ENCODE results near the gene RNF220.

RNF220 gene

GRCh38 chr1:44616284-44616990 is 211.4 kb downstream of the RNF220 start:
- no peak for DNase-seq (ENCODE audit: low read depth, low spot score)
- Histone ChIP-seq H3K27ac (no peak overlapping the region), H3K36me3 (ENCODE audit: insufficient read depth, low read length) (no peaks in the 10 kb centered on the region), H3K9ac (ENCODE audit: insufficient read length) (no peak overlapping the region), H3K4me3 (no peak overlapping the region), H3K9me3 (ENCODE audit: low read depth, low read length) (no peaks in the 10 kb centered on the region)
- no peak for TF ChIP-seq EZH2 (IDR thresholded peaks at IDR 0.05)
- TF ChIP-seq POLR2AphosphoS5 (IDR thresholded peaks at IDR 0.05; ENCODE audit: borderline replicate concordance, low read depth, low read length), result no peak
- TF ChIP-seq FOXP2 (optimal IDR thresholded peaks at IDR 0.05; ENCODE audit: control extremely low read depth, extremely low read length, insufficient read depth), result no peak

DNA sequence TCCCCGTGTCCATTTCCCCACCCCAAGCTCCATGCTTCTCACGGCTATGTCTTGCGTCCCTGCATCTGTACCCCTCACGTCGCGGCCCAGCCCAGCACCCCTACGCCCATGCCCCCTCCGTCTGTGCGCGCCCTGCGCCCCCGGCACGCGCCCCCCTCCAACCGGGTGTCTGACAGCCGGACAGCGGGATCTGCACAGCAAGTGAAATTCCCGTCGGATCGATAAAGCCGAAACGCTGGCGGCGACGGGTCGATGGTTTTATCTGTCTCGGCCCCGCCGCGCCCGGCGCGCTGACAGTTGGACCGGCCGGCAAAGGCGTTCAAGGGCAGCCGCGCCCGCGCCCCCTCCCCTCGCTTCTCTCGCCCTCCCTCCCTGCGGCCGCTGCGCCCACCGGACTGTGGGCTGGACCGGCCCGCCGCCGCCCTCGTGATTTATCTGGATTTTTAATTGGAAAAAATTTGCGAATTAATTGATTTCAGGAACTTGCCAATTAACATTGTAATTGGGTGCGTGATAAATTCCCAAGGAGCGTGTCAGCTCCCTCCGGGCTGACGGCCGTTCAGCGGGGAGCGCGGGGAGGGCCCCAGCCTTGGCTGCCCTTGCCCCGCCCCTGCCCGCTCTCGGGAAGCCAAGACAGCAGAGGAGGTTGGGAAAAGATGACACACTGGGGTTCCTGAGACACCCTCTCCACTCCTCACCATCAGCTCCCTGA is 212.1 kb downstream of the RNF220 start:
- no peaks in the 10 kb centered on the region for H3K36me3 ChIP-seq (ENCODE audit: insufficient read depth, low read length)
- peak overlapping the region; percentile 47; the same call in 1 of the 2 replicates for H3K4me3 ChIP-seq
- no peak overlapping the region for H3K9ac ChIP-seq (ENCODE audit: insufficient read length)
- H3K27ac ChIP-seq, result no peak overlapping the region
- TF ChIP-seq FOXP2 (optimal IDR thresholded peaks at IDR 0.05; ENCODE audit: control extremely low read depth, extremely low read length, insufficient read depth), result no peak
- TF ChIP-seq POLR2AphosphoS5 (IDR thresholded peaks at IDR 0.05; ENCODE audit: borderline replicate concordance, low read depth, low read length), result no peak
- TF ChIP-seq EZH2 (IDR thresholded peaks at IDR 0.05), result no peak
- no peak for DNase-seq (ENCODE audit: low read depth, low spot score)
- no peaks in the 10 kb centered on the region for H3K9me3 ChIP-seq (ENCODE audit: low read depth, low read length)

GRCh38 chr1:44617703-44618029 is 212.6 kb downstream of the RNF220 start:
- Histone ChIP-seq H3K9ac (ENCODE audit: insufficient read length) (no peak overlapping the region), H3K4me3 (no peak overlapping the region), H3K27ac (no peak overlapping the region), H3K9me3 (ENCODE audit: low read depth, low read length) (no peaks in the 10 kb centered on the region), H3K36me3 (ENCODE audit: insufficient read depth, low read length) (no peaks in the 10 kb centered on the region)
- DNase-seq (ENCODE audit: low read depth, low spot score), result no peak
- no peak for TF ChIP-seq EZH2 (IDR thresholded peaks at IDR 0.05)
- TF ChIP-seq POLR2AphosphoS5 (IDR thresholded peaks at IDR 0.05; ENCODE audit: borderline replicate concordance, low read depth, low read length), result no peak
- TF ChIP-seq FOXP2 (optimal IDR thresholded peaks at IDR 0.05; ENCODE audit: control extremely low read depth, extremely low read length, insufficient read depth), result no peak

GRCh38 chr1:44619261-44619900 is 214.3 kb downstream of the RNF220 start:
- Histone ChIP-seq H3K36me3 (ENCODE audit: insufficient read depth, low read length) (no peaks in the 10 kb centered on the region), H3K4me3 (no peak overlapping the region), H3K9ac (ENCODE audit: insufficient read length) (no peak overlapping the region), H3K27ac (no peak overlapping the region), H3K9me3 (ENCODE audit: low read depth, low read length) (no peaks in the 10 kb centered on the region)
- TF ChIP-seq FOXP2 (optimal IDR thresholded peaks at IDR 0.05; ENCODE audit: control extremely low read depth, extremely low read length, insufficient read depth), result no peak
- TF ChIP-seq POLR2AphosphoS5 (IDR thresholded peaks at IDR 0.05; ENCODE audit: borderline replicate concordance, low read depth, low read length), result no peak
- no peak for TF ChIP-seq EZH2 (IDR thresholded peaks at IDR 0.05)
- no peak for DNase-seq (ENCODE audit: low read depth, low spot score)

GRCh38 chr1:44620072-44620471 is 215.0 kb downstream of the RNF220 start:
- H3K4me3 ChIP-seq, result no peak overlapping the region
- no peak overlapping the region for H3K9ac ChIP-seq (ENCODE audit: insufficient read length)
- no peak for TF ChIP-seq FOXP2 (optimal IDR thresholded peaks at IDR 0.05; ENCODE audit: control extremely low read depth, extremely low read length, insufficient read depth)
- TF ChIP-seq EZH2 (IDR thresholded peaks at IDR 0.05), result no peak
- no peak for TF ChIP-seq POLR2AphosphoS5 (IDR thresholded peaks at IDR 0.05; ENCODE audit: borderline replicate concordance, low read depth, low read length)
- H3K27ac ChIP-seq, result no peak overlapping the region
- no peaks in the 10 kb centered on the region for H3K36me3 ChIP-seq (ENCODE audit: insufficient read depth, low read length)
- no peak for DNase-seq (ENCODE audit: low read depth, low spot score)
- no peaks in the 10 kb centered on the region for H3K9me3 ChIP-seq (ENCODE audit: low read depth, low read length)

GRCh38 chr1:44621841-44622286 is 216.8 kb downstream of the RNF220 start:
- no peaks in the 10 kb centered on the region for H3K9me3 ChIP-seq (ENCODE audit: low read depth, low read length)
- no peak overlapping the region for H3K9ac ChIP-seq (ENCODE audit: insufficient read length)
- no peak for DNase-seq (ENCODE audit: low read depth, low spot score)
- H3K27ac ChIP-seq, result no peak overlapping the region
- H3K36me3 ChIP-seq (ENCODE audit: insufficient read depth, low read length), result no peaks in the 10 kb centered on the region
- no peak overlapping the region for H3K4me3 ChIP-seq
- no peak for TF ChIP-seq EZH2 (IDR thresholded peaks at IDR 0.05)
- TF ChIP-seq POLR2AphosphoS5 (IDR thresholded peaks at IDR 0.05; ENCODE audit: borderline replicate concordance, low read depth, low read length), result no peak
- TF ChIP-seq FOXP2 (optimal IDR thresholded peaks at IDR 0.05; ENCODE audit: control extremely low read depth, extremely low read length, insufficient read depth), result no peak

DNA sequence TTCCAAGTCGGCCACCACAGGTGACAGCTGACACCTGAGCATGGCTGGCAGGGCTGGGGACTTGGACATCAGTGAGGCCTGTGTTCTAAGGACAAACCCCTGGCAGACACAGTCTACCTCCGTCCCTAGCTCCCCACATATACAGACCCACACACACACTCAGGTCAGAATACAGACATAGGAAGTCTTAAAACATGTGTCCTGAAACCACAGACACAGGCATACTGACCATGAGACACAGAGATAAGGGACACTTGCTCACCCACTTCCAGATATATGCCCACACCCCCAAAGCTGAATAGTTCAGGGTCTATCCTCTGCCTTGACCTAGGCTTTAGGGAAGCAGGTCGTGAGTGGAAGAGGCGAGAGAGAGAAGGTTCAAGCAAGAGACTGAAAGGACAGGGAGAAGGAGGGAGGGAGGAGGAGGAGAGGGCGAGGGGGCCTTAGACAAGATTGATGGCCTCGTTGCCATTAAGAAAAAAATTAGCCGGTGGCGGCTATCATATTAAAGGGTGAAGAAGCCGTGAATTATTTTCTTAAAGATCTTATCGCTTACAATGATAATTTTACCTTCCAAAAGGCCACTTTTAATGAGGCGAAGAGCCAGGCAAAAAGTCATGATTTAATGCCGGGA is 219.3 kb downstream of the RNF220 start:
- Histone ChIP-seq H3K27ac (no peak overlapping the region), H3K36me3 (ENCODE audit: insufficient read depth, low read length) (no peaks in the 10 kb centered on the region), H3K4me3 (no peak overlapping the region), H3K9me3 (ENCODE audit: low read depth, low read length) (no peaks in the 10 kb centered on the region), H3K9ac (ENCODE audit: insufficient read length) (no peak overlapping the region)
- no peak for TF ChIP-seq EZH2 (IDR thresholded peaks at IDR 0.05)
- no peak for TF ChIP-seq FOXP2 (optimal IDR thresholded peaks at IDR 0.05; ENCODE audit: control extremely low read depth, extremely low read length, insufficient read depth)
- TF ChIP-seq POLR2AphosphoS5 (IDR thresholded peaks at IDR 0.05; ENCODE audit: borderline replicate concordance, low read depth, low read length), result no peak
- no peak for DNase-seq (ENCODE audit: low read depth, low spot score)

DNA sequence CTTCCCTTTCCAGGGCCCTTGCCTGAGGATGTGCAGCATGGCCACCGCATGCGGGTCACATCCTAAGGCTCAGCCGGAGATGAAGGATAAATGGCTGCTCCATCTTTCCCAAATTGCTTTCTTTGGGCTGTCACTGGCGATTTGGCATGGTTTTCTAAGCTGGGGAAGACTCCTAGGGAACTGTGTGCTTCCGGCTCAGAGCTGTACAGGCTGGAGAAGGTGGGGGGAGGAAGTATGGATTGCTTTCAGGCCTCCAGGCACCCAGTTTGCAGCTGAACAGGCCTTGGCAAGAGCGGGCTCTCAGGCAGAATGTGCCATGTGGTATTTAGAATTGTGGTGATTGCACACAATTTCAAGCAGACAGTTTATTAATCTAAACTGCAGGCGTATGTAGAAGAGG is 220.3 kb downstream of the RNF220 start:
- Histone ChIP-seq H3K27ac (no peak overlapping the region), H3K9ac (ENCODE audit: insufficient read length) (no peak overlapping the region), H3K9me3 (ENCODE audit: low read depth, low read length) (no peaks in the 10 kb centered on the region), H3K4me3 (no peak overlapping the region), H3K36me3 (ENCODE audit: insufficient read depth, low read length) (no peaks in the 10 kb centered on the region)
- DNase-seq (ENCODE audit: low read depth, low spot score), result no peak
- no peak for TF ChIP-seq EZH2 (IDR thresholded peaks at IDR 0.05)
- no peak for TF ChIP-seq FOXP2 (optimal IDR thresholded peaks at IDR 0.05; ENCODE audit: control extremely low read depth, extremely low read length, insufficient read depth)
- no peak for TF ChIP-seq POLR2AphosphoS5 (IDR thresholded peaks at IDR 0.05; ENCODE audit: borderline replicate concordance, low read depth, low read length)

Data from SK-N-MC (cell line).